K562 (cell line): ENCODE data around the gene CMBL. TPM values are rescaled to one million over a fixed set of nuclear protein-coding genes. Genes with fewer than 3 reads are reported as not detected.

Experiments used
- BRCA1 ChIP-seq, 2 experiments: fragments of 450-650 bp in 1 of 2; sonication (generic) in 1 of 2; formaldehyde crosslinking in 1 of 2; IDR thresholded peaks; 2 replicates each; pipeline versions ENCODE4 v1.5.0 to v1.6.1; 2017 to 2020; ENCODE audit warnings: mild to moderate bottlenecking in 1 of 2, missing genetic modification reagents in 1 of 2
- CBFA2T3 ChIP-seq: fragments of 450-650 bp; IDR thresholded peaks from 2 replicates; pipeline ENCODE4 v1.6.1; 2017
- CREM ChIP-seq: IDR thresholded peaks from 2 replicates; pipeline ENCODE4 v1.6.1; 2014; ENCODE audit warnings: antibody characterized with exemption, low read depth
- DACH1 ChIP-seq: fragments of 450-650 bp; IDR thresholded peaks from 2 replicates; pipeline ENCODE4 v1.6.1; 2018; ENCODE audit not compliant: partially characterized antibody
- DEAF1 ChIP-seq: fragments of 450-650 bp; formaldehyde crosslinking; IDR thresholded peaks from 2 replicates; pipeline ENCODE4 v1.4.0; 2020; ENCODE audit warnings: mild to moderate bottlenecking, moderate library complexity
- EGR1 ChIP-seq: fragments of 450-650 bp; conservative IDR thresholded peaks from 2 replicates; pipeline ENCODE4 v1.6.1; 2017; ENCODE audit warnings: mild to moderate bottlenecking
- MIER1 ChIP-seq: fragments of 450-650 bp; IDR thresholded peaks from 2 replicates; pipeline ENCODE4 v1.6.1; 2016; ENCODE audit warnings: antibody characterized with exemption, mild to moderate bottlenecking, low read depth
- MTA3 ChIP-seq: fragments of 450-650 bp; formaldehyde crosslinking; IDR thresholded peaks from 2 replicates; pipeline ENCODE4 v1.6.1; 2017; ENCODE audit warnings: mild to moderate bottlenecking, borderline replicate concordance
- MYC ChIP-seq, 2 experiments: fragments of 250-450 bp in 1 of 2; sonication (Bioruptor Pico) in 1 of 2; IDR thresholded peaks; 2 replicates each; pipeline versions ENCODE4 v1.5.1 to v1.6.1; 2012 to 2021; ENCODE audit warnings: low read depth in 2 of 2, borderline replicate concordance in 1 of 2, improper control_type of control experiment in 1 of 2, low read length in 1 of 2, mild to moderate bottlenecking in 1 of 2, moderate library complexity in 1 of 2
- NFRKB ChIP-seq: fragments of 450-650 bp; IDR thresholded peaks from 2 replicates; pipeline ENCODE4 v1.6.1; 2016; ENCODE audit warnings: low read depth
- POLR2AphosphoS5 ChIP-seq: IDR thresholded peaks from 2 replicates; pipeline ENCODE4 v1.6.1; 2011; ENCODE audit warnings: mild to moderate bottlenecking, low read depth, low read length, moderate library complexity; ENCODE audit not compliant: control insufficient read depth, insufficient read depth
- POLR3A ChIP-seq: IDR thresholded peaks from 2 replicates; pipeline ENCODE4 v1.6.1; 2011; ENCODE audit warnings: borderline replicate concordance, mild to moderate bottlenecking, moderate library complexity; ENCODE audit not compliant: insufficient read length, insufficient read depth; ENCODE audit errors: extremely low read depth
- RB1 ChIP-seq: fragments of 450-650 bp; IDR thresholded peaks from 2 replicates; pipeline ENCODE4 v1.6.1; 2017; ENCODE audit warnings: low read depth, mild to moderate bottlenecking
- SNAPC5 ChIP-seq: fragments of 250-450 bp; sonication (Bioruptor Pico); IDR thresholded peaks from 2 replicates; pipeline ENCODE4 v1.8.0; 2021; ENCODE audit warnings: moderate library complexity, mild to moderate bottlenecking, inconsistent platforms
- SRSF7 ChIP-seq: fragments of 200-400 bp; formaldehyde crosslinking; optimal IDR thresholded peaks from 2 replicates; pipeline ENCODE3; 2017; ENCODE audit warnings: mild to moderate bottlenecking, low read depth, low read length
- SUPT5H ChIP-seq: fragments of 450-650 bp; IDR thresholded peaks from 2 replicates; pipeline ENCODE4 v1.6.1; 2016
- XRCC5 ChIP-seq: fragments of 200-400 bp; formaldehyde crosslinking; IDR thresholded peaks from 2 replicates; pipeline ENCODE4 v1.6.1; 2017; ENCODE audit warnings: low read depth, mild to moderate bottlenecking, low read length
- ZKSCAN3 ChIP-seq: fragments of 250-450 bp; sonication (Bioruptor Pico); IDR thresholded peaks from 2 replicates; pipeline ENCODE4 v1.4.0; 2020
- ZNF121 ChIP-seq: sonication (generic); formaldehyde crosslinking; conservative IDR thresholded peaks from 2 replicates; pipeline ENCODE4 v1.8.0; 2022; ENCODE audit warnings: missing genetic modification reagents
- ZNF133 ChIP-seq: fragments of 250-450 bp; sonication (Bioruptor Pico); IDR thresholded peaks from 2 replicates; pipeline ENCODE4 v1.4.0; 2020; ENCODE audit warnings: mild to moderate bottlenecking
- ZNF239 ChIP-seq: fragments of 250-450 bp; sonication (Bioruptor Pico); IDR thresholded peaks from 2 replicates; pipeline ENCODE4 v1.4.0; 2020; ENCODE audit warnings: mild to moderate bottlenecking
- ZNF511 ChIP-seq: sonication (generic); formaldehyde crosslinking; IDR thresholded peaks from 2 replicates; pipeline ENCODE4 v1.8.0; 2022; ENCODE audit warnings: mild to moderate bottlenecking, missing genetic modification reagents
- ZNF609 ChIP-seq: sonication (generic); formaldehyde crosslinking; IDR thresholded peaks from 2 replicates; pipeline ENCODE4 v1.8.1; 2023; ENCODE audit warnings: missing genetic modification reagents, mild to moderate bottlenecking, borderline replicate concordance
- polyA plus RNA-seq, 8 experiments: library from polyadenylated mRNA; depleted of rRNA in 4 of 8; stranded (reverse) in 5 of 8; unstranded in 3 of 8; fragments of >200 nt; fragmentation: Nextera tagmentation in 2 of 8; fragmentation: Illumina TruSeq in 1 of 8; extraction: Ambion mirVana in 2 of 8; extraction: Trizol in 1 of 8; gene quantifications; 2 replicates each; pipeline versions ENCODE4 v1.2.1 to v1.2.3, GENCODE V29; 2011 to 2014; ENCODE audit warnings: inconsistent platforms in 1 of 8, missing spikeins in 1 of 8
- total RNA-seq, 7 experiments: library from RNA; depleted of rRNA in 6 of 7; stranded (reverse); fragments of >200 nt in 6 of 7; fragmentation: Illumina TruSeq in 2 of 7; extraction: Trizol in 2 of 7; gene quantifications; 2 replicates each; pipeline versions ENCODE4 v1.2.1 to v1.2.3, GENCODE V29; 2011 to 2021; ENCODE audit warnings: low replicate concordance in 1 of 7

Gene CMBL
- total and polyA plus RNA-seq, 9 of the 15 experiments (the other 6 are each of a cell fraction or from before 2014, with no cell fraction given): 22.6 to 192 (median 71.1) TPM

GRCh38 chr5:10319202-10319851, 11.6 kb upstream of the CMBL start (continued):
- no peak for TF ChIP-seq EGR1
- TF ChIP-seq CREM: peak; percentile 86
- TF ChIP-seq DEAF1 (CRISPR knock-in tag): peak; percentile 81
- no peak for TF ChIP-seq ZNF511 (CRISPR knock-in tag)
- TF ChIP-seq MIER1: no peak
- no peak for TF ChIP-seq ZNF609 (CRISPR knock-in tag)
- no peak for TF ChIP-seq XRCC5
- no peak for TF ChIP-seq ZNF133
- no peak for TF ChIP-seq BRCA1 (IDR thresholded peaks at IDR 0.05)
- no peak for TF ChIP-seq BRCA1 (CRISPR knock-in tag; IDR thresholded peaks at IDR 0.05)
- TF ChIP-seq POLR3A: no peak
- peak; percentile 87 for TF ChIP-seq MTA3
- peak; percentile 73 for TF ChIP-seq CBFA2T3
- TF ChIP-seq NFRKB: no peak; the same call in 1 of the 2 replicates
- no peak for TF ChIP-seq ZKSCAN3
- TF ChIP-seq ZNF239 (CRISPR knock-in tag): no peak
- no peak for TF ChIP-seq SRSF7
- TF ChIP-seq MYC (IDR thresholded peaks at IDR 0.05; ENCODE audit: low read depth, low read length): peak; percentile 76; the same call in 1 of the 2 replicates
- no peak for TF ChIP-seq MYC (CRISPR knock-in tag; IDR thresholded peaks at IDR 0.05; ENCODE audit: borderline replicate concordance, low read depth)
- TF ChIP-seq DACH1: peak; percentile 9
- TF ChIP-seq RB1: no peak
- TF ChIP-seq POLR2AphosphoS5: peak; percentile 56; the same call in 1 of the 2 replicates
- no peak for TF ChIP-seq SUPT5H
- no peak for TF ChIP-seq ZNF121 (CRISPR knock-in tag)
- TF ChIP-seq SNAPC5 (CRISPR knock-in tag): no peak
